OCI-LY3 (cell line): ENCODE data around the gene SLC35E3.

ENCODE experiments used
- CTCF ChIP-seq: fragments of 200-600, 300-600 bp; sonication (generic); IDR thresholded peaks from 2 replicates; pipeline ENCODE4 v1.5.1; 2014; ENCODE audit warnings: antibody characterized with exemption, low read length, low read depth
- EZH2phosphoT487 ChIP-seq: fragments of 200-600 bp; shearing (Covaris generic); IDR thresholded peaks from 2 replicates; pipeline ENCODE4 v1.6.1; 2018; ENCODE audit warnings: antibody characterized with exemption, mixed run types, low read depth

GRCh38 chr12:68733661-68734071, 12.3 kb upstream of the SLC35E3 start:
- TF ChIP-seq CTCF (no peak), EZH2phosphoT487 (no peak)
